HepG2 (cell line): Measurements from ENCODE around the gene RNF4. TPM values are rescaled to one million over a fixed set of nuclear protein-coding genes. Genes with fewer than 3 reads are reported as not detected.

ENCODE experiments used
- CSRNP1 ChIP-seq: sonication (generic); formaldehyde crosslinking; IDR thresholded peaks from 2 replicates; pipeline ENCODE4 v1.8.1; 2023; ENCODE audit warnings: mild to moderate bottlenecking, missing genetic modification reagents
- FLYWCH1 ChIP-seq: sonication (generic); formaldehyde crosslinking; IDR thresholded peaks from 2 replicates; pipeline ENCODE4 v1.8.1; 2023; ENCODE audit warnings: mild to moderate bottlenecking, missing genetic modification reagents
- HOXA7 ChIP-seq: sonication (generic); formaldehyde crosslinking; IDR thresholded peaks from 2 replicates; pipeline ENCODE4 v1.8.1; 2022; ENCODE audit warnings: mild to moderate bottlenecking, missing genetic modification reagents, moderate library complexity
- KAT8 ChIP-seq: IDR thresholded peaks from 2 replicates; pipeline ENCODE4 v1.6.1; 2016; ENCODE audit warnings: missing genetic modification reagents, missing compliant biosample characterization
- NR2F2 ChIP-seq: IDR thresholded peaks from 2 replicates; pipeline ENCODE4 v1.6.1; 2012; ENCODE audit warnings: low read depth, inconsistent platforms, borderline replicate concordance
- POLR2AphosphoS2 ChIP-seq: IDR thresholded peaks from 2 replicates; pipeline ENCODE4 v1.6.1; 2011; ENCODE audit warnings: low read depth, low read length, improper control_type of control experiment
- RERE ChIP-seq: IDR thresholded peaks from 2 replicates; pipeline ENCODE4 v1.6.1; 2016; ENCODE audit warnings: low read depth, missing genetic modification reagents, missing compliant biosample characterization
- YEATS2 ChIP-seq: sonication (generic); formaldehyde crosslinking; IDR thresholded peaks from 2 replicates; pipeline ENCODE4 v1.4.0; 2020; ENCODE audit warnings: missing genetic modification reagents, borderline replicate concordance
- ZFP82 ChIP-seq: sonication (generic); formaldehyde crosslinking; IDR thresholded peaks from 2 replicates; pipeline ENCODE4 v1.5.1; 2020; ENCODE audit warnings: mild to moderate bottlenecking, missing genetic modification reagents, borderline replicate concordance
- polyA plus RNA-seq, 8 experiments: library from polyadenylated mRNA; depleted of rRNA in 3 of 8; stranded (reverse) in 7 of 8; unstranded in 1 of 8; fragments of >200 nt; fragmentation: Illumina TruSeq in 4 of 8; extraction: Trizol in 4 of 8; gene quantifications; 2 replicates each; pipeline versions ENCODE4 v1.2.1 to v1.2.3, GENCODE V29; 2011 to 2016; ENCODE audit warnings: low read depth in 4 of 8, missing spikeins in 1 of 8, mixed read lengths in 1 of 8; ENCODE audit not compliant: insufficient read depth in 1 of 8
- total RNA-seq, 5 experiments: library from RNA; depleted of rRNA; stranded (reverse); fragments of >200 nt; fragmentation: Illumina TruSeq; extraction: Trizol; gene quantifications; 2 replicates each; pipeline ENCODE4 v1.2.3, GENCODE V29; 2016; ENCODE audit warnings: low read depth in 1 of 5
- TF ChIP-seq, protein P1 (sequence below): sonication (generic); formaldehyde crosslinking; IDR thresholded peaks from 2 replicates; pipeline ENCODE4 v1.4.0; 2020; ENCODE audit warnings: missing genetic modification reagents
- TF ChIP-seq, protein P2 (sequence below): sonication (generic); formaldehyde crosslinking; IDR thresholded peaks from 2 replicates; pipeline ENCODE4 v1.5.0; 2020; ENCODE audit warnings: mild to moderate bottlenecking, missing genetic modification reagents, moderate library complexity
- TF ChIP-seq, protein P3 (sequence below): sonication (generic); formaldehyde crosslinking; IDR thresholded peaks from 2 replicates; pipeline ENCODE4 v1.4.0; 2020; ENCODE audit warnings: mild to moderate bottlenecking, low read depth, missing genetic modification reagents

RNF4 gene
- total and polyA plus RNA-seq, 2 of the 13 experiments (the other 11 are each of a cell fraction or from before 2014, with no cell fraction given): 38.1 to 45.1 TPM

DNA sequence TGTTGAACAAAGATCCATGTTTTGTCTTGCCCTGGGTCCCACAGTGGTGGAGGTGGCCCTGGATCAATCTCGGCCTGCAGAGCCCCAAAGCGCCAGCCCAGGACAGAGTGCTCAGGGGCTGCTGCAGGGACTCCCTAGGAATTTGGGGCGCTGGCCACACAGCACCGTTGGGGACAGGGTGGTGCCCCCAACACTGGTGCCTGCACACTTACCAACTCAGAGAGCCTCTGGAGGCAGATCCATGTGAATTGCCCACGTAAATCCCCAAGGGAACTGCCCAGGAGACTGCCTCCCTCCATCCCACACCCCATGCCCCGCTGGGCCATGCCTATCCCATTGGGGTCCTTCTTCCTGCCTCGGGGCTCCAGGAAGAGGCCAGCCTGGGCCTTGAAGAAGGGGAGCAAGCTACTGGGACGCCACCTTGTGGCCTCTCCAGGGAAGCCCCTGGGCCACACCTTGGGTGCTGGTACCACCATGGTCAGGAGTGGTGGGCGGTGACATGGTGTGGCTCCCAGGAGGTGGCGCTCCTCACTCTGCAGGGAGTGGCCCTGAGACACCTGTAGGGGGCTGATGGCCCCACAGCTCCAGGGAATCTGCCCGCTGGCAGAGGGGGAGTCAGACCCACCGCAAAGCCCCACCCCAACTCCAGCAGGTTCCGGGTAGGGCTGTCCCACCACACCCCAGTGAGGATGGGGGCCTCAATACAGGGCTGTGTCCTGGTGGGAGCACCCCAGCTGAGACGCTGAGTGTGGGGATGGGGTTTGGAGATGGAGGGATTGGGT lies 27.3 kb upstream of the RNF4 start (continued):
- no peak for TF ChIP-seq CSRNP1 (CRISPR knock-in tag)
- TF ChIP-seq HOXA7 (CRISPR knock-in tag): no peak
- no peak for TF ChIP-seq YEATS2 (CRISPR knock-in tag)
- TF ChIP-seq, protein P1, sequence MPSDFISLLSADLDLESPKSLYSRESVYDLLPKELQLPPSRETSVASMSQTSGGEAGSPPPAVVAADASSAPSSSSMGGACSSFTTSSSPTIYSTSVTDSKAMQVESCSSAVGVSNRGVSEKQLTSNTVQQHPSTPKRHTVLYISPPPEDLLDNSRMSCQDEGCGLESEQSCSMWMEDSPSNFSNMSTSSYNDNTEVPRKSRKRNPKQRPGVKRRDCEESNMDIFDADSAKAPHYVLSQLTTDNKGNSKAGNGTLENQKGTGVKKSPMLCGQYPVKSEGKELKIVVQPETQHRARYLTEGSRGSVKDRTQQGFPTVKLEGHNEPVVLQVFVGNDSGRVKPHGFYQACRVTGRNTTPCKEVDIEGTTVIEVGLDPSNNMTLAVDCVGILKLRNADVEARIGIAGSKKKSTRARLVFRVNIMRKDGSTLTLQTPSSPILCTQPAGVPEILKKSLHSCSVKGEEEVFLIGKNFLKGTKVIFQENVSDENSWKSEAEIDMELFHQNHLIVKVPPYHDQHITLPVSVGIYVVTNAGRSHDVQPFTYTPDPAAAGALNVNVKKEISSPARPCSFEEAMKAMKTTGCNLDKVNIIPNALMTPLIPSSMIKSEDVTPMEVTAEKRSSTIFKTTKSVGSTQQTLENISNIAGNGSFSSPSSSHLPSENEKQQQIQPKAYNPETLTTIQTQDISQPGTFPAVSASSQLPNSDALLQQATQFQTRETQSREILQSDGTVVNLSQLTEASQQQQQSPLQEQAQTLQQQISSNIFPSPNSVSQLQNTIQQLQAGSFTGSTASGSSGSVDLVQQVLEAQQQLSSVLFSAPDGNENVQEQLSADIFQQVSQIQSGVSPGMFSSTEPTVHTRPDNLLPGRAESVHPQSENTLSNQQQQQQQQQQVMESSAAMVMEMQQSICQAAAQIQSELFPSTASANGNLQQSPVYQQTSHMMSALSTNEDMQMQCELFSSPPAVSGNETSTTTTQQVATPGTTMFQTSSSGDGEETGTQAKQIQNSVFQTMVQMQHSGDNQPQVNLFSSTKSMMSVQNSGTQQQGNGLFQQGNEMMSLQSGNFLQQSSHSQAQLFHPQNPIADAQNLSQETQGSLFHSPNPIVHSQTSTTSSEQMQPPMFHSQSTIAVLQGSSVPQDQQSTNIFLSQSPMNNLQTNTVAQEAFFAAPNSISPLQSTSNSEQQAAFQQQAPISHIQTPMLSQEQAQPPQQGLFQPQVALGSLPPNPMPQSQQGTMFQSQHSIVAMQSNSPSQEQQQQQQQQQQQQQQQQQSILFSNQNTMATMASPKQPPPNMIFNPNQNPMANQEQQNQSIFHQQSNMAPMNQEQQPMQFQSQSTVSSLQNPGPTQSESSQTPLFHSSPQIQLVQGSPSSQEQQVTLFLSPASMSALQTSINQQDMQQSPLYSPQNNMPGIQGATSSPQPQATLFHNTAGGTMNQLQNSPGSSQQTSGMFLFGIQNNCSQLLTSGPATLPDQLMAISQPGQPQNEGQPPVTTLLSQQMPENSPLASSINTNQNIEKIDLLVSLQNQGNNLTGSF (CRISPR knock-in tag): no peak
- TF ChIP-seq, protein P2, sequence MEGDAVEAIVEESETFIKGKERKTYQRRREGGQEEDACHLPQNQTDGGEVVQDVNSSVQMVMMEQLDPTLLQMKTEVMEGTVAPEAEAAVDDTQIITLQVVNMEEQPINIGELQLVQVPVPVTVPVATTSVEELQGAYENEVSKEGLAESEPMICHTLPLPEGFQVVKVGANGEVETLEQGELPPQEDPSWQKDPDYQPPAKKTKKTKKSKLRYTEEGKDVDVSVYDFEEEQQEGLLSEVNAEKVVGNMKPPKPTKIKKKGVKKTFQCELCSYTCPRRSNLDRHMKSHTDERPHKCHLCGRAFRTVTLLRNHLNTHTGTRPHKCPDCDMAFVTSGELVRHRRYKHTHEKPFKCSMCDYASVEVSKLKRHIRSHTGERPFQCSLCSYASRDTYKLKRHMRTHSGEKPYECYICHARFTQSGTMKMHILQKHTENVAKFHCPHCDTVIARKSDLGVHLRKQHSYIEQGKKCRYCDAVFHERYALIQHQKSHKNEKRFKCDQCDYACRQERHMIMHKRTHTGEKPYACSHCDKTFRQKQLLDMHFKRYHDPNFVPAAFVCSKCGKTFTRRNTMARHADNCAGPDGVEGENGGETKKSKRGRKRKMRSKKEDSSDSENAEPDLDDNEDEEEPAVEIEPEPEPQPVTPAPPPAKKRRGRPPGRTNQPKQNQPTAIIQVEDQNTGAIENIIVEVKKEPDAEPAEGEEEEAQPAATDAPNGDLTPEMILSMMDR (CRISPR knock-in tag): peak; percentile 97
- no peak for TF ChIP-seq POLR2AphosphoS2
- peak; percentile 46; the same call in 1 of the 2 replicates for TF ChIP-seq KAT8 (CRISPR knock-in tag)
- TF ChIP-seq, protein P3, sequence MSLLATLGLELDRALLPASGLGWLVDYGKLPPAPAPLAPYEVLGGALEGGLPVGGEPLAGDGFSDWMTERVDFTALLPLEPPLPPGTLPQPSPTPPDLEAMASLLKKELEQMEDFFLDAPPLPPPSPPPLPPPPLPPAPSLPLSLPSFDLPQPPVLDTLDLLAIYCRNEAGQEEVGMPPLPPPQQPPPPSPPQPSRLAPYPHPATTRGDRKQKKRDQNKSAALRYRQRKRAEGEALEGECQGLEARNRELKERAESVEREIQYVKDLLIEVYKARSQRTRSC (CRISPR knock-in tag): no peak
- no peak for TF ChIP-seq RERE
- no peak for TF ChIP-seq FLYWCH1 (CRISPR knock-in tag)
- TF ChIP-seq NR2F2: no peak
- TF ChIP-seq ZFP82 (CRISPR knock-in tag): no peak
